HEK293T (cell line): ENCODE results near the gene MFSD12.

ENCODE experiments used
- CTBP1 ChIP-seq: fragments of 450-650 bp; IDR thresholded peaks from 2 replicates; pipeline ENCODE4 v1.6.1; 2016; ENCODE audit warnings: borderline replicate concordance
- FOXK2 ChIP-seq: fragments of 450-650 bp; IDR thresholded peaks from 2 replicates; pipeline ENCODE4 v1.6.1; 2016; ENCODE audit warnings: mild to moderate bottlenecking
- FOXM1 ChIP-seq: fragments of 450-650 bp; IDR thresholded peaks from 2 replicates; pipeline ENCODE4 v1.6.1; 2017; ENCODE audit warnings: mild to moderate bottlenecking, borderline replicate concordance
- HDGF ChIP-seq: fragments of 450-650 bp; IDR thresholded peaks from 2 replicates; pipeline ENCODE4 v1.6.1; 2017; ENCODE audit warnings: antibody characterized with exemption, borderline replicate concordance
- L3MBTL2 ChIP-seq: fragments of 450-650 bp; conservative IDR thresholded peaks from 2 replicates; pipeline ENCODE4 v1.6.1; 2016; ENCODE audit warnings: mild to moderate bottlenecking
- LEF1 ChIP-seq: fragments of 450-650 bp; IDR thresholded peaks from 2 replicates; pipeline ENCODE4 v1.6.1; 2017; ENCODE audit warnings: mild to moderate bottlenecking, borderline replicate concordance
- SP1 ChIP-seq: fragments of 450-650 bp; IDR thresholded peaks from 2 replicates; pipeline ENCODE4 v1.6.1; 2017
- SUZ12 ChIP-seq: fragments of 450-650 bp; IDR thresholded peaks from 2 replicates; pipeline ENCODE4 v1.6.1; 2016; ENCODE audit warnings: mild to moderate bottlenecking
- TARDBP ChIP-seq: fragments of 450-650 bp; IDR thresholded peaks from 2 replicates; pipeline ENCODE4 v1.6.1; 2016
- TF ChIP-seq, protein P1 (sequence below): fragments of 450-650 bp; IDR thresholded peaks from 2 replicates; pipeline ENCODE4 v1.6.1; 2016

GRCh38 chr19:3605770-3606169 lies 48.4 kb upstream of the MFSD12 start:
- TF ChIP-seq FOXK2 (no peak), SP1 (no peak), L3MBTL2 (no peak), FOXM1 (no peak), TARDBP (no peak), CTBP1 (no peak), LEF1 (no peak), SUZ12 (no peak), HDGF (no peak)
- TF ChIP-seq, protein P1, sequence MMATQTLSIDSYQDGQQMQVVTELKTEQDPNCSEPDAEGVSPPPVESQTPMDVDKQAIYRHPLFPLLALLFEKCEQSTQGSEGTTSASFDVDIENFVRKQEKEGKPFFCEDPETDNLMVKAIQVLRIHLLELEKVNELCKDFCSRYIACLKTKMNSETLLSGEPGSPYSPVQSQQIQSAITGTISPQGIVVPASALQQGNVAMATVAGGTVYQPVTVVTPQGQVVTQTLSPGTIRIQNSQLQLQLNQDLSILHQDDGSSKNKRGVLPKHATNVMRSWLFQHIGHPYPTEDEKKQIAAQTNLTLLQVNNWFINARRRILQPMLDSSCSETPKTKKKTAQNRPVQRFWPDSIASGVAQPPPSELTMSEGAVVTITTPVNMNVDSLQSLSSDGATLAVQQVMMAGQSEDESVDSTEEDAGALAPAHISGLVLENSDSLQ, result no peak
